Right lobe of liver (tissue), 6 donors: ENCODE measurements around the gene SPATA31D1. TPM values are rescaled to one million over a fixed set of nuclear protein-coding genes. Genes with fewer than 3 reads are reported as not detected.

Experiments
- ATAC-seq, 4 donors: fragments of 200-7000 bp; cut with Tn5 transposase; one replicate each; pipeline ENCODE4 v1.9.1; 2020; ENCODE audit warnings: mild to moderate bottlenecking in 4 of 4, moderate library complexity in 4 of 4
- DNase-seq, 3 donors: peaks; one replicate each; pipeline ENCODE4 v3.0.0-alpha.2; 2020
- H3K27ac ChIP-seq, 3 donors: fragments of 200-600 bp; one replicate each; pipeline ENCODE4 v1.8.0; 2022
- H3K27me3 ChIP-seq, 2 donors: fragments of 200-600 bp; one replicate each; pipeline ENCODE4 v1.8.0; 2022
- H3K36me3 ChIP-seq, 4 donors: fragments of 200-600 bp; sonication (generic) in 1 of 4; one replicate each; pipeline versions ENCODE4 v1.5.1 to v1.8.0; 2017 to 2022; ENCODE audit warnings: control low read depth in 1 of 4
- H3K4me1 ChIP-seq, 4 donors: fragments of 200-600 bp; sonication (generic) in 1 of 4; one replicate each; pipeline versions ENCODE4 v1.5.1 to v1.8.0; 2017 to 2022; ENCODE audit warnings: control low read depth in 1 of 4
- H3K4me3 ChIP-seq, 3 donors: fragments of 200-600 bp; one replicate each; pipeline ENCODE4 v1.8.0; 2022
- H3K9me3 ChIP-seq, 4 donors: fragments of 200-600 bp; sonication (generic) in 1 of 4; one replicate each; pipeline versions ENCODE4 v1.5.1 to v1.8.0; 2017 to 2022; ENCODE audit warnings: control low read depth in 1 of 4
- CTCF ChIP-seq, 4 donors: fragments of 200-600 bp in 3 of 4; fragments of 450-650 bp in 1 of 4; IDR thresholded peaks; one replicate each; pipeline versions ENCODE4 v1.5.1 to v1.8.0; 2016 to 2022; ENCODE audit warnings: antibody characterized with exemption in 4 of 4, mild to moderate bottlenecking in 2 of 4
- POLR2A ChIP-seq: fragments of 450-650 bp; IDR thresholded peaks from one replicate; pipeline ENCODE4 v1.6.1; 2017; ENCODE audit warnings: antibody characterized with exemption, mild to moderate bottlenecking
- WGBS: methylation state at CpG from one replicate; pipeline ENCODE4 v1.1.6; 2018; ENCODE audit warnings: low coverage, low lambda C conversion rate; ENCODE audit not compliant: insufficient coverage; ENCODE audit errors: missing lambda C conversion rate; 5-methylcytosine and 5-hydroxymethylcytosine counted together
- intact Hi-C, 2 donors: fragments of 100-400 bp; cut with DNase I; formaldehyde crosslinking; loops; one replicate each; pipeline versions ENCODE4 v1.11.2 to v1.14.1; 2022
- total RNA-seq, 6 experiments: library from RNA; depleted of rRNA in 2 of 6; stranded (reverse); fragments of >200 nt in 2 of 6; fragmentation: NEBNext Ultra II Directional in 3 of 6; extraction: Animal tissue kit (Norgen Biotek cat#: 25700) in 3 of 6; gene quantifications; one replicate each; pipeline versions ENCODE4 v1.1.0 to v1.2.4, GENCODE V29; 2016 to 2023
- donor health status: DM: no; HTN: yes; CAD: no.
- donor health status: DM: no; HTN: no; CAD: no.
- donor health status: DM: no; HTN: no; CAD: no.
- donor health status: DM: no; HTN: yes; CAD: no.
- donor health status: DM: no; HTN: yes; CAD: no.

The SPATA31D1 gene
- total RNA-seq, 6 experiments from 2014 or later = not detected

GRCh38 chr9:81968026-81968425 is 20.5 kb upstream of the SPATA31D1 start:
- ATAC-seq = no peak
- 88% methylated on average over 3 of the region's 3 CpGs for WGBS
- intact Hi-C loops = no loop called here

GRCh38 chr9:81969971-81970370 is 18.6 kb upstream of the SPATA31D1 start:
- no peaks in the 10 kb centered on the region for H3K27me3 ChIP-seq
- H3K36me3 ChIP-seq = no peaks in the 10 kb centered on the region
- H3K4me1 ChIP-seq = no peaks in the 10 kb centered on the region
- no peak overlapping the region for H3K4me3 ChIP-seq
- H3K27ac ChIP-seq = no peak overlapping the region
- ATAC-seq (no peak), DNase-seq (no peak)
- no peaks in the 10 kb centered on the region for H3K9me3 ChIP-seq
- intact Hi-C loops = no loop called here
- TF ChIP-seq POLR2A = no peak
- no peak for TF ChIP-seq CTCF (IDR thresholded peaks at IDR 0.05)

More at GRCh38 chr9:81968026-81968425, 20.5 kb upstream of the SPATA31D1 start:
- H3K36me3 ChIP-seq = no peaks in the 10 kb centered on the region
- no peaks in the 10 kb centered on the region for H3K4me1 ChIP-seq
- no peak overlapping the region for H3K4me3 ChIP-seq
- no peaks in the 10 kb centered on the region for H3K27me3 ChIP-seq
- no peak for DNase-seq
- TF ChIP-seq POLR2A = no peak
- TF ChIP-seq CTCF (IDR thresholded peaks at IDR 0.05) = no peak
- H3K9me3 ChIP-seq = no peaks in the 10 kb centered on the region
- no peak overlapping the region for H3K27ac ChIP-seq

- Histone ChIP-seq H3K9me3 (no peaks in the 10 kb centered on the region), H3K27ac (no peak overlapping the region), H3K27me3 (no peaks in the 10 kb centered on the region), H3K4me3 (no peak overlapping the region), H3K36me3 (no peaks in the 10 kb centered on the region), H3K4me1 (no peaks in the 10 kb centered on the region)
- TF ChIP-seq POLR2A = no peak
- TF ChIP-seq CTCF (IDR thresholded peaks at IDR 0.05) = no peak
- no peak for ATAC-seq
- intact Hi-C loops = no loop called here
- no peak for DNase-seq
These were observed 16.8 kb upstream of the SPATA31D1 start for GRCh38 chr9:81971727-81972126.

GRCh38 chr9:81974764-81975163 is 13.8 kb upstream of the SPATA31D1 start:
- no peak overlapping the region for H3K4me3 ChIP-seq
- no peaks in the 10 kb centered on the region for H3K9me3 ChIP-seq
- ATAC-seq = no peak
- no peaks in the 10 kb centered on the region for H3K4me1 ChIP-seq
- WGBS = 73% methylated on average over 5 of the region's 5 CpGs
- intact Hi-C loops = no loop called here
- no peaks in the 10 kb centered on the region for H3K27me3 ChIP-seq
- TF ChIP-seq POLR2A (no peak), CTCF (IDR thresholded peaks at IDR 0.05) (no peak)
- DNase-seq = no peak
- H3K27ac ChIP-seq = no peak overlapping the region
- no peaks in the 10 kb centered on the region for H3K36me3 ChIP-seq

- no peaks in the 10 kb centered on the region for H3K9me3 ChIP-seq
- H3K27me3 ChIP-seq = no peaks in the 10 kb centered on the region
- no peaks in the 10 kb centered on the region for H3K4me1 ChIP-seq
- no peak overlapping the region for H3K4me3 ChIP-seq
- no peak for DNase-seq
- no peaks in the 10 kb centered on the region for H3K36me3 ChIP-seq
- TF ChIP-seq POLR2A (no peak), CTCF (IDR thresholded peaks at IDR 0.05) (no peak)
- intact Hi-C loops = no loop called here
- 84% methylated on average over 6 of the region's 11 CpGs for WGBS
- H3K27ac ChIP-seq = no peak overlapping the region
- no peak for ATAC-seq
These were observed 12.2 kb upstream of the SPATA31D1 start for GRCh38 chr9:81976351-81976750.
